Neural cell (in vitro differentiated cells): ENCODE data around the gene HNRNPUL1. TPM values are rescaled to one million over a fixed set of nuclear protein-coding genes. Genes with fewer than 3 reads are reported as not detected.

ENCODE experiments used
- H2AFZ ChIP-seq: fragments of 200-600, 300-800 bp; sonication (generic), shearing (Covaris generic); 2 replicates; pipeline ENCODE4 v1.6.0; 2014; ENCODE audit warnings: low read depth, mild to moderate bottlenecking, antibody characterized with exemption, low read length, moderate library complexity
- H3F3A ChIP-seq: fragments of 200-600 bp; shearing (Covaris generic); 2 replicates; pipeline ENCODE4 v1.6.1; 2016; ENCODE audit warnings: mild to moderate bottlenecking, moderate library complexity, mixed read lengths, antibody characterized with exemption, low read length; ENCODE audit not compliant: insufficient read depth, poor library complexity, severe bottlenecking
- H3K27ac ChIP-seq: fragments of 200-600, 300-800 bp; sonication (generic), shearing (Covaris generic); 2 replicates; pipeline ENCODE4 v1.5.1; 2014; ENCODE audit warnings: mild to moderate bottlenecking, low read length, moderate library complexity
- H3K27me3 ChIP-seq: fragments of 300-800, 200-600 bp; sonication (generic), shearing (Covaris generic); 2 replicates; pipeline ENCODE4 v1.6.0; 2014; ENCODE audit warnings: mild to moderate bottlenecking, low read depth, low read length, moderate library complexity; ENCODE audit not compliant: insufficient read depth
- H3K36me3 ChIP-seq: fragments of 300-800, 200-600 bp; sonication (generic), shearing (Covaris generic); 2 replicates; pipeline ENCODE4 v1.5.1; 2014; ENCODE audit warnings: mild to moderate bottlenecking, antibody characterized with exemption, low read length, moderate library complexity; ENCODE audit not compliant: insufficient read depth
- H3K4me2 ChIP-seq: fragments of 300-800, 200-600 bp; sonication (generic), shearing (Covaris generic); 2 replicates; pipeline ENCODE4 v1.6.0; 2014; ENCODE audit warnings: mild to moderate bottlenecking, low read length
- H3K4me3 ChIP-seq: fragments of 300-800, 200-600 bp; sonication (generic), shearing (Covaris generic); 2 replicates; pipeline ENCODE4 v1.5.1; 2014; ENCODE audit warnings: mild to moderate bottlenecking, low read length, moderate library complexity
- H3K79me2 ChIP-seq: fragments of 200-600 bp; shearing (Covaris generic); replicated peaks from 2 replicates; pipeline ENCODE4 v1.6.0; 2014; ENCODE audit warnings: mild to moderate bottlenecking, low read length, moderate library complexity; ENCODE audit not compliant: insufficient read depth
- H3K9ac ChIP-seq: fragments of 300-800, 200-600 bp; sonication (generic), shearing (Covaris generic); 2 replicates; pipeline ENCODE4 v1.6.1; 2016; ENCODE audit warnings: mild to moderate bottlenecking, low read length, mixed read lengths
- H3K9me2 ChIP-seq: fragments of 200-600 bp; shearing (Covaris generic); 2 replicates; pipeline ENCODE4 v1.6.1; 2016; ENCODE audit warnings: mild to moderate bottlenecking, low read length, mixed read lengths; ENCODE audit not compliant: insufficient read depth
- H3K9me3 ChIP-seq: fragments of 200-600, 300-800 bp; sonication (generic), shearing (Covaris generic); 2 replicates; pipeline ENCODE4 v1.6.1; 2016; ENCODE audit warnings: mild to moderate bottlenecking, mixed run types, low read length, moderate library complexity, mixed read lengths
- H4K20me1 ChIP-seq: fragments of 200-600 bp; shearing (Covaris generic); 2 replicates; pipeline ENCODE4 v1.6.1; 2016; ENCODE audit warnings: mild to moderate bottlenecking, mixed run types; ENCODE audit not compliant: insufficient read depth
- EP300 ChIP-seq: fragments of 450-650 bp; conservative IDR thresholded peaks from 2 replicates; pipeline ENCODE4 v1.6.1; 2014; ENCODE audit warnings: antibody characterized with exemption, mild to moderate bottlenecking, moderate library complexity; ENCODE audit not compliant: poor library complexity, severe bottlenecking
- MXI1 ChIP-seq: fragments of 450-650 bp; conservative IDR thresholded peaks from 2 replicates; pipeline ENCODE4 v1.6.1; 2014; ENCODE audit warnings: antibody characterized with exemption, mild to moderate bottlenecking; ENCODE audit not compliant: poor library complexity, severe bottlenecking
- POLR2AphosphoS5 ChIP-seq: IDR thresholded peaks from 2 replicates; pipeline ENCODE4 v1.6.1; 2012
- RAD21 ChIP-seq: fragments of 450-650 bp; conservative IDR thresholded peaks from 2 replicates; pipeline ENCODE4 v1.6.1; 2014; ENCODE audit warnings: antibody characterized with exemption, mild to moderate bottlenecking, moderate library complexity
- SMC3 ChIP-seq: fragments of 450-650 bp; conservative IDR thresholded peaks from 2 replicates; pipeline ENCODE4 v1.6.1; 2014; ENCODE audit warnings: antibody characterized with exemption, mild to moderate bottlenecking, moderate library complexity; ENCODE audit not compliant: poor library complexity
- polyA plus RNA-seq: library from polyadenylated mRNA; depleted of rRNA; stranded (reverse); fragments of >200 nt; gene quantifications from 2 replicates; pipeline ENCODE4 v1.2.3, GENCODE V29; 2014
- TF ChIP-seq, protein P1 (sequence below): fragments of 450-650 bp; IDR thresholded peaks from 2 replicates; pipeline ENCODE4 v1.5.1; 2014; ENCODE audit warnings: antibody characterized with exemption, mild to moderate bottlenecking, moderate library complexity; ENCODE audit not compliant: poor library complexity, severe bottlenecking

The HNRNPUL1 gene
- polyA plus RNA-seq, 1 donor from 2014 or later: 34.6 TPM

GRCh38 chr19:41218249-41218614 is 45.9 kb upstream of the HNRNPUL1 start:
- no peak overlapping the region for H2AFZ ChIP-seq
- H3K4me2 ChIP-seq: no peak overlapping the region

GRCh38 chr19:41218615-41219507 is 45.3 kb upstream of the HNRNPUL1 start, which contains the start of gene AXL:
AXL (plus strand) TSS chr19:41219223; CDS start chr19:41219393, 170 bp downstream.
- Histone ChIP-seq H3K9ac (no peak within 1 kb of the TSS), H4K20me1 (no peaks in the 10 kb centered on the region), H3K4me3 (no peak within 1 kb of the TSS), H3K27me3 (no peaks in the 10 kb centered on the region), H3F3A (no peaks in the 10 kb centered on the region), H2AFZ (no peak within 1 kb of the TSS), H3K36me3 (no peaks in the 10 kb centered on the region), H3K9me2 (no peaks in the 10 kb centered on the region), H3K4me2 (no peak within 1 kb of the TSS), H3K27ac (no peak within 1 kb of the TSS), H3K9me3 (no peaks in the 10 kb centered on the region), H3K79me2 (no peaks in the 10 kb centered on the region)
- TF ChIP-seq, protein P1, sequence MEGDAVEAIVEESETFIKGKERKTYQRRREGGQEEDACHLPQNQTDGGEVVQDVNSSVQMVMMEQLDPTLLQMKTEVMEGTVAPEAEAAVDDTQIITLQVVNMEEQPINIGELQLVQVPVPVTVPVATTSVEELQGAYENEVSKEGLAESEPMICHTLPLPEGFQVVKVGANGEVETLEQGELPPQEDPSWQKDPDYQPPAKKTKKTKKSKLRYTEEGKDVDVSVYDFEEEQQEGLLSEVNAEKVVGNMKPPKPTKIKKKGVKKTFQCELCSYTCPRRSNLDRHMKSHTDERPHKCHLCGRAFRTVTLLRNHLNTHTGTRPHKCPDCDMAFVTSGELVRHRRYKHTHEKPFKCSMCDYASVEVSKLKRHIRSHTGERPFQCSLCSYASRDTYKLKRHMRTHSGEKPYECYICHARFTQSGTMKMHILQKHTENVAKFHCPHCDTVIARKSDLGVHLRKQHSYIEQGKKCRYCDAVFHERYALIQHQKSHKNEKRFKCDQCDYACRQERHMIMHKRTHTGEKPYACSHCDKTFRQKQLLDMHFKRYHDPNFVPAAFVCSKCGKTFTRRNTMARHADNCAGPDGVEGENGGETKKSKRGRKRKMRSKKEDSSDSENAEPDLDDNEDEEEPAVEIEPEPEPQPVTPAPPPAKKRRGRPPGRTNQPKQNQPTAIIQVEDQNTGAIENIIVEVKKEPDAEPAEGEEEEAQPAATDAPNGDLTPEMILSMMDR: no peak
- TF ChIP-seq POLR2AphosphoS5: no peak
- TF ChIP-seq MXI1: no peak
- no peak for TF ChIP-seq EP300
- TF ChIP-seq SMC3: no peak

More at GRCh38 chr19:41218249-41218614, 45.9 kb upstream of the HNRNPUL1 start:
- H3K4me3 ChIP-seq: no peak overlapping the region
- no peak for TF ChIP-seq RAD21
- TF ChIP-seq, protein P1: no peak
- H3F3A ChIP-seq: no peaks in the 10 kb centered on the region
- no peaks in the 10 kb centered on the region for H4K20me1 ChIP-seq
- H3K27me3 ChIP-seq: no peaks in the 10 kb centered on the region
- no peak overlapping the region for H3K9ac ChIP-seq
- no peak overlapping the region for H3K27ac ChIP-seq
- H3K9me2 ChIP-seq: no peaks in the 10 kb centered on the region
- no peaks in the 10 kb centered on the region for H3K36me3 ChIP-seq
- no peaks in the 10 kb centered on the region for H3K79me2 ChIP-seq
- no peaks in the 10 kb centered on the region for H3K9me3 ChIP-seq

GRCh38 chr19:41219924-41220567 is 44.1 kb upstream of the HNRNPUL1 start:
- Histone ChIP-seq H3K9me2 (no peaks in the 10 kb centered on the region), H3K36me3 (no peaks in the 10 kb centered on the region), H3K27ac (no peak overlapping the region), H3K9ac (no peak overlapping the region), H3K27me3 (no peaks in the 10 kb centered on the region), H3K79me2 (no peaks in the 10 kb centered on the region), H3K4me2 (no peak overlapping the region), H3K4me3 (no peak overlapping the region), H3F3A (no peaks in the 10 kb centered on the region), H4K20me1 (no peaks in the 10 kb centered on the region), H3K9me3 (no peaks in the 10 kb centered on the region), H2AFZ (no peak overlapping the region)
- no peak for TF ChIP-seq MXI1
